Measurements from ENCODE around the gene FILIP1.

Gene FILIP1

GRCh38 chr6:75249837-75250236 is 243.8 kb downstream of the FILIP1 start:
- DNase-seq (ENCODE audit: low spot score), result no peak
- Histone ChIP-seq H3K18ac (ENCODE audit: low read length) (no peak overlapping the region), H4K91ac (ENCODE audit: low read depth, low read length, poor library complexity) (no peak overlapping the region), H3K27me3 (ENCODE audit: control insufficient read depth in 3 of 3, insufficient read depth in 3 of 3, low read depth in 1 of 3, low read length in 3 of 3) (no peaks in the 10 kb centered on the region), H2AFZ (ENCODE audit: low read length) (no peak overlapping the region), H3K4ac (ENCODE audit: low read length) (no peak overlapping the region), H3K14ac (ENCODE audit: low read length) (no peak overlapping the region), H3K4me2 (ENCODE audit: insufficient read depth, low read length, poor library complexity, severe bottlenecking) (no peak overlapping the region), H2BK120ac (ENCODE audit: low read depth, low read length) (no peak overlapping the region), H2BK12ac (ENCODE audit: low read length) (no peak overlapping the region), H3K79me1 (ENCODE audit: low read depth, low read length) (no peaks in the 10 kb centered on the region), H2AK5ac (ENCODE audit: low read depth, low read length) (no peak overlapping the region), H3K23ac (ENCODE audit: low read depth, low read length, poor library complexity) (no peak overlapping the region), H3K36me3 (replicated peaks in 1 of 2; ENCODE audit: control insufficient read depth in 2 of 2, insufficient read depth in 2 of 2, low read length in 2 of 2) (peaks cover 0 to 24% of the 10 kb centered on the region in 2 donors), H2BK5ac (ENCODE audit: low read length) (no peak overlapping the region), H4K8ac (ENCODE audit: low read depth, low read length) (no peak overlapping the region), H3K4me3 (ENCODE audit: low read length in 2 of 2) (no peak overlapping the region), H2BK15ac (ENCODE audit: low read length) (no peak overlapping the region), H3K4me1 (ENCODE audit: control insufficient read depth in 2 of 2, insufficient read depth in 1 of 2, low read depth in 1 of 2, low read length in 2 of 2) (no peaks in the 10 kb centered on the region), H3K27ac (replicated peaks; ENCODE audit: low read length) (no peak overlapping the region), H3K9ac (ENCODE audit: low read depth, low read length, poor library complexity) (no peak overlapping the region), H3K9me3 (replicated peaks in 1 of 2; ENCODE audit: control insufficient read depth in 2 of 2, insufficient read depth in 1 of 2, low read depth in 1 of 2, low read length in 2 of 2) (no peaks in the 10 kb centered on the region)

GRCh38 chr6:75246386-75246785 is 247.2 kb downstream of the FILIP1 start:
- Histone ChIP-seq H2AK5ac (ENCODE audit: low read depth, low read length) (no peak overlapping the region), H2BK12ac (ENCODE audit: low read length) (no peak overlapping the region), H2BK120ac (ENCODE audit: low read depth, low read length) (no peak overlapping the region), H3K9ac (ENCODE audit: low read depth, low read length, poor library complexity) (no peak overlapping the region), H3K4me3 (ENCODE audit: low read length in 2 of 2) (no peak overlapping the region), H3K14ac (ENCODE audit: low read length) (no peak overlapping the region), H3K4ac (ENCODE audit: low read length) (no peak overlapping the region), H3K27ac (replicated peaks; ENCODE audit: low read length) (no peak overlapping the region), H3K4me2 (ENCODE audit: insufficient read depth, low read length, poor library complexity, severe bottlenecking) (no peak overlapping the region), H3K36me3 (replicated peaks in 1 of 2; ENCODE audit: control insufficient read depth in 2 of 2, insufficient read depth in 2 of 2, low read length in 2 of 2) (peaks cover 0 to 3% of the 10 kb centered on the region in 2 donors), H4K8ac (ENCODE audit: low read depth, low read length) (no peak overlapping the region), H3K18ac (ENCODE audit: low read length) (no peak overlapping the region), H3K4me1 (ENCODE audit: control insufficient read depth in 2 of 2, insufficient read depth in 1 of 2, low read depth in 1 of 2, low read length in 2 of 2) (peaks cover 0 to 2% of the 10 kb centered on the region in 2 donors), H3K9me3 (replicated peaks in 1 of 2; ENCODE audit: control insufficient read depth in 2 of 2, insufficient read depth in 1 of 2, low read depth in 1 of 2, low read length in 2 of 2) (no peaks in the 10 kb centered on the region), H3K23ac (ENCODE audit: low read depth, low read length, poor library complexity) (no peak overlapping the region), H4K91ac (ENCODE audit: low read depth, low read length, poor library complexity) (no peak overlapping the region), H2AFZ (ENCODE audit: low read length) (no peak overlapping the region), H2BK5ac (ENCODE audit: low read length) (no peak overlapping the region), H3K79me1 (ENCODE audit: low read depth, low read length) (no peaks in the 10 kb centered on the region), H2BK15ac (ENCODE audit: low read length) (no peak overlapping the region), H3K27me3 (ENCODE audit: control insufficient read depth in 3 of 3, insufficient read depth in 3 of 3, low read depth in 1 of 3, low read length in 3 of 3) (no peaks in the 10 kb centered on the region)
- WGBS, 2 donors (ENCODE audit: extremely low coverage in 2 of 2, insufficient read length in 2 of 2, insufficient replicate concordance in 1 of 2), result no CpG with 5 or more reads among the region's 2 CpGs
- no peak for DNase-seq (ENCODE audit: low spot score)

GRCh38 chr6:75244063-75244584 is 249.5 kb downstream of the FILIP1 start:
- Histone ChIP-seq H3K36me3 (replicated peaks in 1 of 2; ENCODE audit: control insufficient read depth in 2 of 2, insufficient read depth in 2 of 2, low read length in 2 of 2) (peaks cover under 1 to 26% of the 10 kb centered on the region in 2 donors), H4K8ac (ENCODE audit: low read depth, low read length) (no peak overlapping the region), H3K4ac (ENCODE audit: low read length) (no peak overlapping the region), H2BK15ac (ENCODE audit: low read length) (no peak overlapping the region), H3K23ac (ENCODE audit: low read depth, low read length, poor library complexity) (no peak overlapping the region), H2AK5ac (ENCODE audit: low read depth, low read length) (no peak overlapping the region), H2BK120ac (ENCODE audit: low read depth, low read length) (no peak overlapping the region), H3K27me3 (ENCODE audit: control insufficient read depth in 3 of 3, insufficient read depth in 3 of 3, low read depth in 1 of 3, low read length in 3 of 3) (no peaks in the 10 kb centered on the region), H3K9me3 (replicated peaks in 1 of 2; ENCODE audit: control insufficient read depth in 2 of 2, insufficient read depth in 1 of 2, low read depth in 1 of 2, low read length in 2 of 2) (peaks cover 0 to under 1% of the 10 kb centered on the region in 2 donors), H2AFZ (ENCODE audit: low read length) (peak overlapping the region; percentile 70), H3K14ac (ENCODE audit: low read length) (no peak overlapping the region), H2BK5ac (ENCODE audit: low read length) (no peak overlapping the region), H3K18ac (ENCODE audit: low read length) (no peak overlapping the region), H3K4me3 (ENCODE audit: low read length in 2 of 2) (peak overlapping the region; percentile 63 to 75), H3K27ac (replicated peaks; ENCODE audit: low read length) (no peak overlapping the region), H3K4me2 (ENCODE audit: insufficient read depth, low read length, poor library complexity, severe bottlenecking) (peak overlapping the region; percentile 50), H3K79me1 (ENCODE audit: low read depth, low read length) (peaks cover 2% of the 10 kb centered on the region), H3K4me1 (ENCODE audit: control insufficient read depth in 2 of 2, insufficient read depth in 1 of 2, low read depth in 1 of 2, low read length in 2 of 2) (peaks cover 0 to 2% of the 10 kb centered on the region in 2 donors), H4K91ac (ENCODE audit: low read depth, low read length, poor library complexity) (no peak overlapping the region), H3K9ac (ENCODE audit: low read depth, low read length, poor library complexity) (no peak overlapping the region), H2BK12ac (ENCODE audit: low read length) (no peak overlapping the region)
- no CpG with 5 or more reads among the region's 15 CpGs for WGBS, 2 donors (ENCODE audit: extremely low coverage in 2 of 2, insufficient read length in 2 of 2, insufficient replicate concordance in 1 of 2)
- no peak for DNase-seq (ENCODE audit: low spot score)

GRCh38 chr6:75243333-75244062 is 250.1 kb downstream of the FILIP1 start, which contains the start of gene COX7A2:
TSS of gene COX7A2 (minus strand) at chr6:75243801. CDS start at chr6:75243734, 67 bp downstream.
- WGBS, 2 donors (ENCODE audit: extremely low coverage in 2 of 2, insufficient read length in 2 of 2, insufficient replicate concordance in 1 of 2), result no CpG with 5 or more reads among the region's 36 CpGs
- Histone ChIP-seq H2AFZ (ENCODE audit: low read length) (peak within 1 kb of the TSS; percentile 70), H2BK15ac (ENCODE audit: low read length) (no peak within 1 kb of the TSS), H3K18ac (ENCODE audit: low read length) (no peak within 1 kb of the TSS), H3K14ac (ENCODE audit: low read length) (no peak within 1 kb of the TSS), H3K27me3 (ENCODE audit: control insufficient read depth in 3 of 3, insufficient read depth in 3 of 3, low read depth in 1 of 3, low read length in 3 of 3) (no peaks in the 10 kb centered on the region), H3K23ac (ENCODE audit: low read depth, low read length, poor library complexity) (no peak within 1 kb of the TSS), H3K4me3 (ENCODE audit: low read length in 2 of 2) (peak within 1 kb of the TSS; percentile 63 to 79), H2AK5ac (ENCODE audit: low read depth, low read length) (no peak within 1 kb of the TSS), H3K4me1 (ENCODE audit: control insufficient read depth in 2 of 2, insufficient read depth in 1 of 2, low read depth in 1 of 2, low read length in 2 of 2) (peaks cover 0 to 2% of the 10 kb centered on the region in 2 donors), H3K79me1 (ENCODE audit: low read depth, low read length) (peaks cover 5% of the 10 kb centered on the region), H3K4ac (ENCODE audit: low read length) (no peak within 1 kb of the TSS), H3K9me3 (replicated peaks in 1 of 2; ENCODE audit: control insufficient read depth in 2 of 2, insufficient read depth in 1 of 2, low read depth in 1 of 2, low read length in 2 of 2) (peaks cover 0 to 2% of the 10 kb centered on the region in 2 donors), H2BK5ac (ENCODE audit: low read length) (no peak within 1 kb of the TSS), H4K8ac (ENCODE audit: low read depth, low read length) (no peak within 1 kb of the TSS), H3K4me2 (ENCODE audit: insufficient read depth, low read length, poor library complexity, severe bottlenecking) (peak within 1 kb of the TSS; percentile 50), H3K27ac (replicated peaks; ENCODE audit: low read length) (peak within 1 kb of the TSS; percentile 60), H2BK120ac (ENCODE audit: low read depth, low read length) (no peak within 1 kb of the TSS), H4K91ac (ENCODE audit: low read depth, low read length, poor library complexity) (no peak within 1 kb of the TSS), H3K9ac (ENCODE audit: low read depth, low read length, poor library complexity) (peak within 1 kb of the TSS; percentile 66), H2BK12ac (ENCODE audit: low read length) (no peak within 1 kb of the TSS), H3K36me3 (replicated peaks in 1 of 2; ENCODE audit: control insufficient read depth in 2 of 2, insufficient read depth in 2 of 2, low read length in 2 of 2) (peaks cover 6 to 31% of the 10 kb centered on the region in 2 donors)
- peak; percentile 89 for DNase-seq (ENCODE audit: low spot score)
